MV-4-11 (cell line): Measurements from ENCODE around the gene PATL1.
A peak's percentile ranks its signal among the peaks of the same experiment; 100 is the strongest.
"Not testable (repeated sequence)": the region's sequence is repeated elsewhere in the genome, so short reads cannot be mapped to it uniquely, and the experiment has no call there.

Source experiments
- DNase-seq: peaks from one replicate; lab custom pipeline; 2025; lab: John Stamatoyannopoulos, UW

The PATL1 gene, protein sequence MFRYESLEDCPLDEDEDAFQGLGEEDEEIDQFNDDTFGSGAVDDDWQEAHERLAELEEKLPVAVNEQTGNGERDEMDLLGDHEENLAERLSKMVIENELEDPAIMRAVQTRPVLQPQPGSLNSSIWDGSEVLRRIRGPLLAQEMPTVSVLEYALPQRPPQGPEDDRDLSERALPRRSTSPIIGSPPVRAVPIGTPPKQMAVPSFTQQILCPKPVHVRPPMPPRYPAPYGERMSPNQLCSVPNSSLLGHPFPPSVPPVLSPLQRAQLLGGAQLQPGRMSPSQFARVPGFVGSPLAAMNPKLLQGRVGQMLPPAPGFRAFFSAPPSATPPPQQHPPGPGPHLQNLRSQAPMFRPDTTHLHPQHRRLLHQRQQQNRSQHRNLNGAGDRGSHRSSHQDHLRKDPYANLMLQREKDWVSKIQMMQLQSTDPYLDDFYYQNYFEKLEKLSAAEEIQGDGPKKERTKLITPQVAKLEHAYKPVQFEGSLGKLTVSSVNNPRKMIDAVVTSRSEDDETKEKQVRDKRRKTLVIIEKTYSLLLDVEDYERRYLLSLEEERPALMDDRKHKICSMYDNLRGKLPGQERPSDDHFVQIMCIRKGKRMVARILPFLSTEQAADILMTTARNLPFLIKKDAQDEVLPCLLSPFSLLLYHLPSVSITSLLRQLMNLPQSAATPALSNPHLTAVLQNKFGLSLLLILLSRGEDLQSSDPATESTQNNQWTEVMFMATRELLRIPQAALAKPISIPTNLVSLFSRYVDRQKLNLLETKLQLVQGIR

DNA sequence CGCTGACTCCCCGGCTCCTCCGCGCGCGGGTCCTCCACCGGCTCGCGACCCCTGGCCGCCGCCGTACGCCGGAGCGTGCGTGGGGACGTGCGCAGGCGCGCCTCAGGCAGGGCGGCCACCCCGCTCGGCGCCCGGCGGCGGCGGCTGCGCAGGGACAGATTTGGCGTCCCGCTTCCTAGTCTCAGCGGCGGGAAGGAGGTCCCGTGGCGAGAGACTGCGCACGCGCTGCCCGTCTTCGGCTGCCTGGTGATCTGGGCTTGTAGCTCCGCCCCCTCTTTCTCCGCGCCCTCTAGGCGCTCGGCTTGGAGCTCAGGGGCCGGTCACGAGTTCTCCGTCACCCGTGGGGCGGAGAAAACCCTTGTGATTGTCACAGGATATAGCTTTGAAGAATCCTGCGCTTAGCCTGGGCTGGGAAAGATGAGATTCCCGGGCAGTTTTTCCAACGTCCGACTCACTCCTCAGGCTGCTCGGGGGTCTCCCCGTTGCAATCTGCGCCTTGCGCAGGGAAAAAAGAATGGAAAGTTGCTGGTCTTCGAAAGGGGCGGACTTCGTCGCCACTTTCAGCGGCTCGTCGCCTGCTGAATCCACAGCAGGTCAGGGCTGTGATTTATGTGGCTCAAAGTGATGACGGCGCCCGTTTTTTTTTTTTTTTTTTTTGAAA lies at the start of gene PATL1:
Gene PATL1 (minus strand): TSS at position 88 of the 661 bp plus-strand sequence. CDS start 142 bp downstream, outside the sequence.
- peak; percentile 99 for DNase-seq

DNA sequence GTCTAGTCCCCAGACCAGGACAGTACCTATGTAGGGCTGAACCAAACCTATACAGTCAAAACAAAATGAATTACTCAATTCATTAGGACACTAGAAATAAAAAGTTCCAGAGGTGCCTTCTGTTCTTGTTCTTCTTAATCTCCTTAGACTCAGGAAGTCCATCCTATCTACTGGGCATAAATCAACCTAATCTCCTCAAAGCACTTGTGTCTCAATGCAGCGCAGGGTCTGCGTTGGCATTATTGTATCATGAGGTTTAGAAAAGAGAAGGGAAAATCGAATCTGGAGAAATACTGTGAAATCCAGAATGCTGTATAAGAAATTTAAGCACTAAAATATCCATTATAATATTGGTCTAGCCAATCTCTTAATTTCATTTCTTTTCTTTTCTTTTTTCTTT lies 47.2 kb upstream of the PATL1 start:
- no peak for DNase-seq

DNA sequence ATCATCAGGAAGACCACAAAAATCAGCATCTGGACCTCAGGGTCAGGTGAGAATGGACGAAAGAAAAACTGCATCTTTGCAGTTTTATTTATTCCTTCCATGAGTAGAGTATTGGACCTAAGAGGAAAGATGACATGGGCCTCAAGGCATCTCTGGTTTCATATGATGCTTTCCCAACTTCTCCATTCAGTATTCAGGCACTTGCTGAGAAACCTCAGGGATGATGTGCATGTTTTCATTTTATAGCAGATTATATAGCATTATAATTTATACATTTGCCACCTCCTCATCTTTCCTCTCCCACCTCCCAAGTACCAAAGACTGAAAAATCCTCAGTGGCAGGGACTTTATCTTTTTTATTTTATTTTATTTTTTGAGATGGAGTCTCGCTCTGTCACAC lies 44.9 kb upstream of the PATL1 start, which contains the start of gene OR10V1:
Gene OR10V1 (minus strand): TSS at position 101 of the 400 bp plus-strand sequence. CDS start 0 bp downstream, at position 101.
- no peak for DNase-seq

DNA sequence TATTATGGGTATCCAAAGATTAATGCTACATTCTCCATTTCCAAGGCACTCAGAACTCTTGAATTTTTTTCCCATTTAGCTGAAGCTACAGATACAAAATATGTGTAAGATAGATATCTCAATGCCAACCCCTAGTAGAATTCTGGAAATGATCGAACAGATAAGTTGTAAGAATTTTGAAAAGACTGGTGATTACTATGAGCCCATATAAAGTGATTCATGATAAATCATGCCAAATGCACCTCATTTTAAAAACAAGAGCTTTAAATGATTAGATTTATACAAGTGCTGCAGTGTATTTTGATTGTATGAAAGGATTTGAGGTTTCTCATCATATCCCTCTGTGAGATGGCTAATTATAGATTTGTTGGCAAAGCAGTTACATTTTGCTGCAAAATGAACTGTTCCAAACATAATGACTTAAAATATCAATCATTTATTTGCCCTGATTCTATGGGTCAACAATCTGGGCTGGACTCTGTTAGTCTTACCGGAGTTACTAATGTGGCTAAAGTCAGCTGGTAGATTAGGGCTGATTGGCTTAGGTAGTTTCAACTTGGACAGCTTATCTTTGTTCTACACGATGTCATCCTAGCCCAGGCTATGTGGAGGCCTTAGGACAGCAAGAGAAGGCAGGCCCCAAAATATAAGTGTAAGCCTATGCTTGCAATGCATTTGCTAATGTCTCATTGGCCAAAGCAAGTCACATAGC lies 41.5 kb upstream of the PATL1 start:
- no peak for DNase-seq

DNA sequence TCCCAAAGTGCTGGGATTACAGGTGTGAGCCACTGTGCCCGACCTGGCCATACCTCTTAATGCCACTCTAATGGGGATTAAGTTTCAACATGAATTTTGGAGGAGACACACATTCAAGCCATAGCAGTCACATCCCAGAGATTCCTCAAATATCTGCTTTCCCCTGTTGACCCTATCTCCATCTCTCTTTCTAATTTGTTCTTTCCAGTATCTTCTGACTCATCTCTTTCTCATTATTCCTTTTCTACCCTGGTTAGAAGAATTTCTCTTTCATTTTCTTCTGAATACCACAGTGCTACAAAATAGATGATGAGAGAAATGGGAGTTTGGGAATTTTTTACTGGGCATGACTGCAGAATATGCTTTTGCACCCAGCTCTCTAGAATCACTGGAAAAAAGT lies 39.7 kb upstream of the PATL1 start:
- no peak for DNase-seq

DNA sequence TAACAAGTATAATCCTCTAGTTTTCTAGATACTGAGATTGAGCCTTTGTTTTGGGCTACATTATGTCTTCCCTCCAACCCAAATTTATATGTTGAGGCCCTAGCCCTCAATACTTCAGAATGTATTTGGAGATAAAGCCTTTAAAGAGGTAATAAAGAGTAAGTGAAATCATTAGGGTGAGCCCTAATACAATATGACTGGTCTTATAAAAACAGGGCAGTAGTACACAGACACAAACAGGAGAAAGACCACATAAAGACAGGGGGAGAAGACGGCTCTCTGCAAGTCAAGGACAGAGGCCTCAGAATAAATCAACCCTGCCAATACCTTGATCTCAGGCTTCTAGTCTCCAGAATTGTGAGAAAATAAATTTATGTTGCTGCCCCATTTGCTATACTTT lies 38.5 kb upstream of the PATL1 start:
- DNase-seq = no peak

DNA sequence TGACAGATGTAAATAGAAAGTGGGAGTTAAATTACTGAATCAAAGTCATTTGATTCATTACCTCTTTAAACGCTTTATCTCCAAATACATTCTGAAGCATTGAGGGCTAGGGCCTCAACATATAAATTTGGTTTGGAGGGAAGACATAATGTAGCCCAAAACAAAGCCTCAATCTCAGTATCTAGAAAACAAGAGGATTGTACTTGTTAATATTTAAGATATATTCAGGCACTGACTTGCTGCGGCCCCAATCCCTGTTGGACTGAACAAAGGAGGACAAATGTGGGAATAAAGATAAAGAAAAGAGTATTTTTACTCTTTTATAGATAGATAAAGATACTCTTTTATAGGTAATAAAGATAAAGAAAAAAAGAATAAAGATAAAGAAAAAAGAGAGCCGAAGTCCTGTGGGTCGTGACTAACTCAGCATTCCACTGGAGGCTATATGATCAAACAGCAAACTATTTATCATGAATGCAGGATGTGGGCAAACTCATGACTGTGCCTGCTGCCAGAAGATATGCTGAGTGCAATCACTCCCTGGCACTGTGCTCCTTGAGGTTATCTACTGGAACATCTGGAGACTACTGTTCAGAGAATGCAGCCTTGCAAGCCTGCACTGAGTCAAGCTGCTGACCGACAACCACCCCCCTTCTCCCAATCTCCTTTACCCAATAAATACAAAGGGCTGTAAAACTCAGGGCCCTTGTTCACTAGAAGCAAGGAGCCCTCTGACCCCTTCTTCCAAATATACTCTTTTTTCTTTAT lies 37.9 kb upstream of the PATL1 start:
- no peak for DNase-seq

DNA sequence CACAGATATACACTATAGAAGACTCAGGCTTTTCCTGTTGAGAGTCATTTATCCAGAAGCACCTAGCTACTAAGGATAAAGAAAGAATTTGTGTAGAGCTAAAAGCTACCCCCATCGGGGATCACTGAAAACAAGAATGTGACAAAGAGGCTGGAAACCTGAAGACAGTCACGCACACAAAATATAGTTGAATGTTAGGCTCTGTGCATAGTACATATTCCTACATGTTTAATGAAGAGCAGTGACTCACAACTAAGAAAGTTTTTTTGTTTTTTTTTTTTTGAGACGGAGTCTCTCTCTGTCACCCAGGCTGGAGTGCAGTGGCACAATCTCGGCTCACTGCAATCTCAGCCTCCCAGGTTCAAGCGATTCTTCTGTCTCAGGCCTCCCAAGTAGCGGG lies 36.5 kb upstream of the PATL1 start:
- no peak for DNase-seq

DNA sequence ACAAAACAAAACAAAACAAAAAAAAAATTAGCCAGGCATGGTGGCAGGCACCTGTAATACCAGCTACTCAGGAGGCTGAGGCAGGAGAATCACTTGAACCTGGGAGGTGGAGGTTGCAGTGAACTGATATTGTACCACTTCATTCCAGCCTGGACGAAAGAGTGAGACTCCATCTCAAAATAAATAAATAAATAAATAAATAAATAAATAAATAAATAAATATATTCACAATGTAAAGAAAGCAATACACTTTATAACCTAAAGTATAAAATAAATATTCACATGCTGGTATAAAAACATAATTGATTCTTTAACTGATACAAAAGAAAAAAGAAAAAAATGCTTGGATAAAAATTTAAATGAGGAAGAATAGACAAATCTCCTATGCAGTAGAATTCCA lies 34.7 kb upstream of the PATL1 start:
- not testable (repeated sequence) for DNase-seq

DNA sequence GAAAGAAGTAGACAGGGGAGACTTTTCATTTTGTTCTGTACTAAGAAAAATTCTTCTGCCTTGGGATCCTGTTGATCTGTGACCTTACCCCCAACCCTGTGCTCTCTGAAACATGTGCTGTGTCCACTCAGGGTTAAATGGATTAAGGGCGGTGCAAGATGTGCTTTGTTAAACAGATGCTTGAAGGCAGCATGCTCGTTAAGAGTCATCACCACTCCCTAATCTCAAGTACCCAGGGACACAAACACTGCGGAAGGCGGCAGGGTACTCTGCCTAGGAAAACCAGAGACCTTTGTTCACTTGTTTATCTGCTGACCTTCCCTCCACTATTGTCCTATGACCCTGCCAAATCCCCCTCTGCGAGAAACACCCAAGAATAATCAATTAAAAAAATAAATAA lies 31.3 kb upstream of the PATL1 start:
- DNase-seq = not testable (repeated sequence)

DNA sequence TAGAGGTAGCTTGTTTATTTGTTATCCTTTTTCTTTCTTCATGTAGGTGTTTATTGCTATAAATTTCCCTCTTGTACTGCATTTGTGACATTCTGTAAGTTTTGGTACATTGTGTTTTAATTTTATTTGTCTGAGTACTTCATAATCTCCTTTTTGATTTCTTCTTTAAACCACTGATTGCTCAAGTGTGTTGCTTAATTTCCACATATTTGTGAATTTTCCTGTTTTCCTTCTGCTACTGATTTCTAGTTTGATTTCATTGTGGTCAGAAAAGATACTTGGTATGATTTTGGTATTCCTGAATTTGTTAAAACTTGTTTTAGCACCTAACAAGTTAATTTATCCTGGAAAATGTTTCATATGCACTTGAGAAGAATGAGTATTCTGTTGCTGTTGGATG lies 29.7 kb upstream of the PATL1 start:
- DNase-seq = no peak

DNA sequence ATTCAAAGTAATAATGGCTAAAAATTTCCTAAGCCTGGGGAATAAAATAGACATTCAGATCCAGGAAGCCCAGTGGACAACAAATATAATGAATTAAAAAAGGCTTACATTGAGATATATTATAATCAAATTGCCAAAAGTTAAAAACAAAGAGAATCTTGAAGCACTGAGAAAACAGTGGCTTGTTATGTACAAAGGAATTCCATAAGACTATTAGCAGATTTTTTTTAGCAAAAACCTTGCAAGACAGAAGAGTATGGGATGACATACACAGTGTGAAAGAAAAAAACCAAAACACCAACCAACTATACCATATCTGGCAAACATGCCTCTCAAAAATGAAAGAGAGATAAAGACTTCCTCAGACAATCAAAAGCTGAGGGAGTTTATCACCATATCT lies 24.1 kb upstream of the PATL1 start:
- no peak for DNase-seq

DNA sequence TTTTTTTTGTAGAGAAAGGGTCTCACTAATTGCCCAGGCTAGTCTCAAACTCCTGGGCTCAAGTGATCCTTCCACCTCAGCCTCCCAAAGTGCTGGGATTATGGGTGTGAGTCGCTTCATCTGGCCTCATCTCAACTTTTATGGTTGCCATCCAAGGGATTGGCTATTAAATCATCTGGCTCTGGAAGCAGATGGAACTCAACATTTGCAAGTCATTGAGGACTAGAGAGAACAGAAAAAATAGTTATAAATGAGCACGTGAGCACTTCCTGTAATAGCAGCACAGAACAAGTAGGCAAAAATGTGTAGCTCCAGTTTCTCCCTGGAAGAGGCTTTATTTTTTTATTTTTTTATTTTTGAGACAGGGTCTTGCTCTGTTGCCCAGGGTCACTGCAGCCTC lies 22.3 kb upstream of the PATL1 start:
- no peak for DNase-seq

DNA sequence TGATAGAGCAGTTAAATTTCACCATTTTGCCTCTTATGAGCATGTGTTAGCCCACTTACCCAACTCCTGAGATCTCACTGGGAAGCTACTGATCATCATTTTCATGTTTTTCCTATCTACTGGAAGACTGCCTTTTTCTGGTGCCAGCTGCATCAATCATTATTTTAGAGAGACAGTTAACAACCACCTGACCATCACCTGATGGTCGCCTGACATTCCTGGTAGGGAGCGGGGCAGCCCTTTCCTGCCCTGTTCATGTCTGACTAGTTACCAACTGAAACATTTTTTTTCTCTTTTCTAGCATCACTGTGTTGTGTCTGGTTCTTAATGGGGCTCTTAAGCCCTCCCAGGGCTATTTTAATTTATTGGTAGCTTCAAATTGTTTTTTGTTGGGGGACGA lies 20.2 kb upstream of the PATL1 start:
- no peak for DNase-seq

DNA sequence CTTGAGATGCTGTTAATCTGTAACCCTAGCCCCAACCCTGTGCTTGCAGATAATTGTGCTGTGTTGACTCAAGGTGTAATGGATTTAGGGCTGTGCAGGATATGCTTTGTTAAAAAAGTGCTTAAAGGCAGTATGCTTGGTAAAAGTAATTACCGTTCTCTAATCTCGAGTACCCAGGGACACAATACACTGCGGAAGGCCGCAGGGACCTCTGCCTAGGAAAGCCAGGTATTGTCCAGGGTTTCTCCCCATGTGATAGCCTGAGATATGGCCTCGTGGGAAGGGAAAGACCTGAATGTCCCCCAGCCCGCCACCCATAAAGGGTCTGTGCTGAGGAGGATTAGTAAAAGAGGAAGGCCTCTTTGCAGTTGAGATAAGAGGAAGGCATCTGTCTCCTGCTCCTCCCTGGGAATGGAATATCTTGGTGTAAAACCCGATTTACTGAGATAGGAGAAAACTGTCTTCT lies 12.5 kb upstream of the PATL1 start:
- DNase-seq = not testable (repeated sequence)

DNA sequence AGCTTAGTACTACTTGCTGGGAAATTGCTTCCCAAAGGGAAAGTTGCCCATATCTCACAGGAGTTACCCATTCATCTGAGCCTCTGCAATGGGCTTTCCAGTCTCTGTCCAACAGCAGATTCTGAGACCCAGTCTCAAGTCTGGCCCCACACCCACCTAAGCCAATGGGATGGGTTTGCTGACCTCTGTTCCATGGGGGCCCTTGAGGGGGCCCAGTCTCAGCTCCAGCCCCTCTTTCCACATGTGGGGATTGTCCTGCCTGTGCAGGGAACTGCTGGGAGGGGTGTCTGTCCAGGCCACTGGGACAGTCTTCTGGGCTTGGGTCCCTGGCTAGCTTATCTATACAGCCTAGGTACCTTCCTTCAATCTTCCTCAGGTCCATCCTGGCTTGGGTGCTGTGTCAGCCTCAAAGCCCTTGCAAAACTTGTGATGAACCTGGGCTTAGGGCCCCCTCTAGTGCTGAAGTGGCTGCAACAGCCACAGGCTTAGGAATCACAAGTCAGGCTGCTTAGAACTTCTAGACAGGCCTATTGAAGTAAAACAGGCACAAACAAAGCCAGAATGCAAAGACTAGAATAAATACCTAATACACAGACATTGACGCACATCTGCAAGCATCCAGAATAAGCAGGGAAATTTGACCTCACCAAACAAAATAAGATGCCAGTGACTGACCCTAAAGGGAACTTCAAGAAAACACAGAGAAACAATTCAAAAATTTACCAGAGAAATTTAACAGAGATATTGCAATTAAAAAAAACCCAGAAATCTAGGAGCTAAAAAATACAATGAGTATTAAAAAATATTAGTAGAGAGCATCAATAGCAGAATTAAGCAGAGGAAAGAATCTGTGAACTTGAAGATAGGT lies 11.7 kb upstream of the PATL1 start:
- peak; percentile 49 for DNase-seq

DNA sequence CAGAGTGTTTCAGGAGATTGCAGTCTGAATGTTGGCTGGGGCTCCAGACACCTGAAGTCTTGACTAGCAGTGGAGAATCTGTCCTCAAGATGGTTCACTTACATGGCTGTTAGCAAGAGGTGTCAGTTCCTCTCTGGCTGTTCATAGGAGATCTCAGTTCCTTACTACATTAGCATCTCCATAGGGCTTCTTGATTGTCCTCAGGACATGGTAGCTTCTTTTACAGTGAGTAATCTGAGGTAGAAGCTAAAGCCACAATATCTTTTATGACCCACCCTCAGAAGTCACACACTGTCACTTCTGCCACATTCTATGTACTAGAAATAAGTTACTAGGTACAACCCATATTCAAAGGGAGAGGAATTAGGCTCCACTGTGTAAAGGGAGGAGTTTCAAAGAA lies 10.5 kb upstream of the PATL1 start:
- DNase-seq = peak; percentile 34

DNA sequence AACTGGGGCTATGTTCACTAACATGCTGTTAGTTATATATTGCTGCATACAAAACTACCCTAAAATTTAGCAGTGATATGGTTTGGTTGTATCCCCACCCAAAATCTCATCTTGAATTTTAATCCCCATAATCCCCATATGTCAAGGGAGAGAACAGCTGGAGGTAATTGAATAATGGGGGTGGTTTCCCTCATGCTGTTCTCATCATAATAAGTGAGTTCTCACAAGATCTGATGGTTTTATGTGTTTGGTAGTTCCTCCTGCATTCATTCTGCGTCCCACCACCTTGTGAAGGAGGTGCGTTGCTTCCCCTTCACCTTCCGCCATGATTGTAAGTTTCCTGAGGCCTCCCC lies 10.0 kb upstream of the PATL1 start:
- no peak for DNase-seq

DNA sequence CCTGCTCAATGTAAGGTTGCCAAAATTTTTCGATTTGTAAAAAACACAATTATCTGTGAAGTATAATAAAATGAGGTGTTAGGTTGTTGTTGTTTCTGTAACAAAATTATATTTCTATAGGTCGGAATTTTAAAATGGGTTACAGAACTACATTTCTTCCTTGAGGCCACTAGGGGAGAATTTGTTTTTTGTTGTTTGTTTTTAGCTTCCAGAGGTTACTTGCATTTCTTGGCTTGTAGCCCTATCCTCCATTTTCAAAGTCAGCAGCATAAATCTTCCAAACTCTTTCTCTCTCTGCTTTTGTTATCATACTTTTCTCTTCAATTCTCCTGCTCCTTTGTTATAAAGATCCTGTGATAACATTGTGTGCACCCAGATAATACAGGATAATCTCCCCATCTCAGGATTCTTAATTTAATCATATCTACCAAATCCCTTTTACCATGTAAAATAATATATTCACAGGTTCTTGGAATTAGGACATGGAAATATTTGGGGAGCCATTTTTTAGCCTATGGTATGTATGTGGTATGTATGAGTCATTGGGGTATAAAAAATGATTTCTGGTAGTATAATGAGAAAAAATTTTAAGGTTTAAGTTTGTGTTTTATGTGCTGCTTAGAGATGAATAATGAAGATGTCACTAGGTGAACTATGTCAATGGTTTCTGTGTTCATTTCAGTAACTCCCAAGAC lies 9.4 kb upstream of the PATL1 start:
- DNase-seq = no peak

DNA sequence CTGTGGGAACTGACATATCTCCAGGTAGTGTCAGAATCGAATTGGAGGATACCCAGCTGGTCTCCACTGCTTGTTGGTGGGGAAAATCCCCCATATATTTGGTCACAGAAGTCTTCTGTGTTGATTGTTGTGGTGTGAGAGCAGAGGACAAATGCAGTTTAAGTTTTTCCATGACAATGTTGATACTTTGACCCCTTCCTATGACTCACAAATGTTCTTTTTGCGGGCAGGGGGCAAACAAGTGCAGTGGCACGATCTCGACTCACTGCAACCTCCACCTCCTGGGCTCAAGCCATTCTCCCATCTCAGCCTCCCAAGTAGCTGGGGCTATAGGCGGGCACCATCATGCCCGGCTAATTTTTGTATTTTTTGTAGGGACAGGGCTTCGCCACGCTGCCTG lies 7.4 kb upstream of the PATL1 start:
- no peak for DNase-seq
